ENCODE data around the gene HSF2BP.

- TF ChIP-seq POLR2A (IDR thresholded peaks at IDR 0.05) (no peak), CTCF (IDR thresholded peaks at IDR 0.05) (no peak)
Measured at GRCh38 chr21:43599728-43600127, 59.6 kb downstream of the HSF2BP start.
